GM12878 (cell line): ENCODE data around the gene RNF166. TPM values are rescaled to one million over a fixed set of nuclear protein-coding genes. Genes with fewer than 3 reads are reported as not detected.

Experiments used
- ATAC-seq: fragments of 200-7000 bp; cut with Tn5 transposase; 3 replicates; pipeline ENCODE4 v1.9.1; 2020; ENCODE audit warnings: mild to moderate bottlenecking, moderate library complexity
- BruUV-seq: library from RNA; stranded (reverse); fragments of 400-500 nt; replicated peaks from 2 replicates; lab custom pipeline; 2021; lab: Mats Ljungman, UMichigan
- CTCF ChIA-PET: fragments of 300-600 bp; sonication (Branson Sonifier 250); formaldehyde crosslinking; extraction: SDS; loops from one replicate; lab custom pipeline; 2021; ENCODE audit warnings: inconsistent platforms; lab: Yijun Ruan, JAX
- POLR2A ChIA-PET: fragments of 350-600 bp; formaldehyde crosslinking; extraction: SDS; loops from one replicate; lab custom pipeline; 2021; ENCODE audit warnings: inconsistent platforms; lab: Charles Lee
- RAD21 ChIA-PET: fragments of 300-600 bp; sonication (Branson Sonifier 250); formaldehyde crosslinking; loops from one replicate; lab custom pipeline; 2023; ENCODE audit warnings: antibody characterized with exemption; ENCODE audit not compliant: unreplicated experiment; lab: Charles Lee
- SMC1A ChIA-PET: fragments of 300-600 bp; sonication (Branson Sonifier 250); formaldehyde crosslinking; loops from one replicate; lab custom pipeline; 2023; ENCODE audit not compliant: unreplicated experiment, uncharacterized antibody; lab: Charles Lee
- DNase-seq: peaks from one replicate; pipeline ENCODE4 v3.0.0-alpha.2; 2011; ENCODE audit warnings: low read depth, low spot score
- FAIRE-seq: peaks from 3 replicates; lab custom pipeline; 2011; peaks lifted over from hg19 to GRCh38; lab: Jason Lieb, UNC
- H2AFZ ChIP-seq: 2 replicates; pipeline ENCODE4 v1.6.0; 2011; ENCODE audit warnings: low read depth, low read length, control low read depth; ENCODE audit not compliant: control insufficient read depth
- H3K27ac ChIP-seq: 2 replicates; pipeline ENCODE4 v1.5.1; 2011; ENCODE audit warnings: control low read depth; ENCODE audit not compliant: control insufficient read depth, insufficient read depth
- H3K27me3 ChIP-seq, 2 experiments: replicated peaks in 1 of 2; 2 replicates each; pipeline versions ENCODE4 v1.6.0 to v1.6.1; 2011; ENCODE audit warnings: low read length in 1 of 2; ENCODE audit not compliant: control insufficient read depth in 2 of 2, insufficient read depth in 2 of 2
- H3K36me3 ChIP-seq, 2 experiments: 2 replicates each; pipeline ENCODE4 v1.5.1; 2011; ENCODE audit warnings: low read length in 1 of 2; ENCODE audit not compliant: control insufficient read depth in 2 of 2, insufficient read depth in 2 of 2
- H3K4me1 ChIP-seq: 2 replicates; pipeline ENCODE4 v1.6.1; 2011; ENCODE audit warnings: mild to moderate bottlenecking, low read length, moderate library complexity, mixed read lengths; ENCODE audit not compliant: control insufficient read depth, insufficient read depth
- H3K4me2 ChIP-seq: 2 replicates; pipeline ENCODE4 v1.6.0; 2011; ENCODE audit warnings: control low read depth; ENCODE audit not compliant: control insufficient read depth, insufficient read depth
- H3K4me3 ChIP-seq: fragments of 200-600 bp; sonication (generic); 2 replicates; pipeline ENCODE4 v1.5.1; 2016
- H3K79me2 ChIP-seq: 2 replicates; pipeline ENCODE4 v1.6.0; 2011; ENCODE audit warnings: low read length; ENCODE audit not compliant: control insufficient read depth, insufficient read depth
- H3K9ac ChIP-seq: 2 replicates; pipeline ENCODE4 v1.8.0; 2011; ENCODE audit warnings: low read length, control low read depth, mixed read lengths; ENCODE audit not compliant: control insufficient read depth, insufficient read depth
- H3K9me3 ChIP-seq: replicated peaks from 3 replicates; pipeline ENCODE4 v1.5.1; 2011; ENCODE audit warnings: mild to moderate bottlenecking, low read length; ENCODE audit not compliant: control insufficient read depth, insufficient read depth
- H4K20me1 ChIP-seq: 2 replicates; pipeline ENCODE4 v1.6.0; 2011; ENCODE audit not compliant: control insufficient read depth, insufficient read depth
- BCL3 ChIP-seq: IDR thresholded peaks from 2 replicates; pipeline ENCODE4 v1.6.1; 2011; ENCODE audit warnings: borderline replicate concordance, low read depth, mild to moderate bottlenecking, moderate library complexity, low read length; ENCODE audit not compliant: insufficient read depth, poor library complexity, severe bottlenecking
- CTCF ChIP-seq, 3 experiments: IDR thresholded peaks in 2 of 3; conservative IDR thresholded peaks in 1 of 3; 2 replicates each; pipeline ENCODE4 v1.5.1; 2011; ENCODE audit warnings: low read depth in 3 of 3, low read length in 3 of 3, mild to moderate bottlenecking in 3 of 3, control low read depth in 2 of 3, moderate library complexity in 2 of 3, inconsistent platforms in 1 of 3, mixed read lengths in 1 of 3; ENCODE audit not compliant: control insufficient read depth in 2 of 3, insufficient read depth in 1 of 3; ENCODE audit errors: extremely low read depth in 1 of 3
- FOS ChIP-seq: IDR thresholded peaks from 3 replicates; pipeline ENCODE4 v1.6.1; 2011; ENCODE audit warnings: borderline replicate concordance; ENCODE audit not compliant: insufficient read length; ENCODE audit errors: extremely low read depth
- NR2C1 ChIP-seq: fragments of 450-650 bp; IDR thresholded peaks from 2 replicates; pipeline ENCODE4 v1.6.1; 2017; ENCODE audit warnings: antibody characterized with exemption, mild to moderate bottlenecking, moderate library complexity
- NRF1 ChIP-seq: conservative IDR thresholded peaks from 2 replicates; pipeline ENCODE4 v1.6.1; 2011; ENCODE audit warnings: mild to moderate bottlenecking, low read depth, low read length, improper control_type of control experiment
- POU2F2 ChIP-seq: IDR thresholded peaks from 3 replicates; pipeline ENCODE4 v1.6.1; 2011; ENCODE audit warnings: low read depth, mild to moderate bottlenecking, low read length, borderline replicate concordance
- RFX5 ChIP-seq: IDR thresholded peaks from 2 replicates; pipeline ENCODE4 v1.6.1; 2011; ENCODE audit warnings: low read depth, low read length, improper control_type of control experiment
- SMAD1 ChIP-seq: fragments of 450-650 bp; IDR thresholded peaks from 2 replicates; pipeline ENCODE4 v1.6.1; 2018; ENCODE audit warnings: mild to moderate bottlenecking, low read depth; ENCODE audit not compliant: partially characterized antibody
- SP1 ChIP-seq: IDR thresholded peaks from one replicate; pipeline ENCODE4 v1.6.1; 2011; ENCODE audit warnings: low read depth, low read length
- TCF7 ChIP-seq: IDR thresholded peaks from 2 replicates; pipeline ENCODE4 v1.6.1; 2014; ENCODE audit warnings: antibody characterized with exemption, borderline replicate concordance
- WGBS: methylation state at CpG from one replicate; pipeline ENCODE4 v1.1.6; 2016; ENCODE audit warnings: low lambda C conversion rate; ENCODE audit not compliant: insufficient replicate concordance, insufficient coverage; ENCODE audit errors: missing lambda C conversion rate; 5-methylcytosine and 5-hydroxymethylcytosine counted together
- in situ Hi-C: fragments of 300-500 bp; cut with MboI; formaldehyde crosslinking; loops from 9 replicates; pipeline ENCODE4 v1.14.3; 2018; ENCODE audit warnings: mixed read lengths
- intact Hi-C: fragments of 100-400 bp; cut with micrococcal nuclease; formaldehyde crosslinking; loops from one replicate; pipeline ENCODE4 v1.14.2; 2022; ENCODE audit not compliant: unreplicated experiment
- polyA plus RNA-seq, 11 experiments: library from polyadenylated mRNA; depleted of rRNA in 4 of 11; unstranded in 6 of 11; stranded (reverse) in 5 of 11; fragments of >200 nt; fragmentation: Nextera tagmentation in 4 of 11; fragmentation: Illumina TruSeq in 1 of 11; extraction: Ambion mirVana in 4 of 11; extraction: Trizol in 1 of 11; gene quantifications; 1 replicate in 1 of 11; 2 replicates in 10 of 11; pipeline versions ENCODE4 v1.2.1 to v1.2.3, GENCODE V29; 2011 to 2016; ENCODE audit warnings: inconsistent platforms in 2 of 11, missing spikeins in 2 of 11, low read depth in 1 of 11
- total RNA-seq, 4 experiments: library from RNA; depleted of rRNA in 3 of 4; stranded (reverse); fragments of >200 nt in 3 of 4; fragmentation: Illumina TruSeq in 1 of 4; extraction: Trizol in 1 of 4; gene quantifications; 2 replicates each; pipeline versions ENCODE4 v1.2.1 to v1.2.3, GENCODE V29; 2013 to 2021
- TF ChIP-seq, protein P1 (sequence below): fragments of 450-650 bp; formaldehyde crosslinking; IDR thresholded peaks from 2 replicates; pipeline ENCODE4 v1.5.0; 2022; ENCODE audit warnings: mild to moderate bottlenecking, missing genetic modification characterization

RNF166 gene
- total and polyA plus RNA-seq, 10 of the 15 experiments (the other 5 are each of a cell fraction or from before 2014, with no cell fraction given) = 0.48 to 32.8 (median 12.1) TPM

DNA sequence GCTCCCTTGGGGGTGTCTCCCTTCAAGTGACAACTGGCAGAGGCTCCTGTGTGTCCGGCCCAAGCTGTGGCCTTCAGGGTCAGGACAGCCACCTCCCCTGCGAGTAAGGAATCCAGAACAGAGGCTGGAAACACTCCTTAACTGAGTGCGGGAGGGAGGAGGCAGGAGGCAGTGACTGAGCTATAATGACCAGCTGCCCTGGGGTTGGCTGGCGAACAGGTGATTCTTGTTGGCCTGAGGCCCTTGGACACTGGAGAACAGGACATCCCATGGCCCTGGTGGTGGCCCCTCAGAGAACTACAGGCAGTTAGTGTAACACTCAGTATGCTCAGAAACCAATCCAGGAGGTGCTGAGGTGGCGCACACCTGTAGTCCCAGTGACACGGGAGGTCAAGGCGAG, 10.5 kb downstream of the RNF166 start:
- WGBS = 90% methylated on average over 7 of the region's 7 CpGs
- ChIA-PET SMC1A (no interaction called here), RAD21 (no interaction called here), CTCF (interaction anchor here (0.6 to 0.8 kb wide), 2 partner anchors 11 to 79 kb away, joined by 3 read pairs; no protein-coding TSS in a partner anchor), POLR2A (interaction anchor here (0.7 kb wide), 1 partner anchor 31 kb away, joined by 4 read pairs; no protein-coding TSS in a partner anchor)
- no peak overlapping the region for H3K4me2 ChIP-seq
- no peaks in the 10 kb centered on the region for H3K27me3 ChIP-seq
- peaks cover under 1% of the 10 kb centered on the region; the same call in 1 of the 2 replicates for H3K79me2 ChIP-seq
- DNase-seq = no peak
- peaks cover 0 to 7% of the 10 kb centered on the region in 2 experiments; a peak in 2 of 4 replicates for H3K36me3 ChIP-seq
- FAIRE-seq = no peak
- H3K4me1 ChIP-seq = peaks cover 23% of the 10 kb centered on the region
- no peaks in the 10 kb centered on the region for H4K20me1 ChIP-seq
- BruUV-seq = no TSS peak
- no peaks in the 10 kb centered on the region for H3K9me3 ChIP-seq
- no peak overlapping the region for H3K4me3 ChIP-seq
- H3K9ac ChIP-seq = no peak overlapping the region
- in situ Hi-C loops = no loop called here
- H3K27ac ChIP-seq = no peak overlapping the region
- no peak for TF ChIP-seq RFX5
- TF ChIP-seq, protein P1, sequence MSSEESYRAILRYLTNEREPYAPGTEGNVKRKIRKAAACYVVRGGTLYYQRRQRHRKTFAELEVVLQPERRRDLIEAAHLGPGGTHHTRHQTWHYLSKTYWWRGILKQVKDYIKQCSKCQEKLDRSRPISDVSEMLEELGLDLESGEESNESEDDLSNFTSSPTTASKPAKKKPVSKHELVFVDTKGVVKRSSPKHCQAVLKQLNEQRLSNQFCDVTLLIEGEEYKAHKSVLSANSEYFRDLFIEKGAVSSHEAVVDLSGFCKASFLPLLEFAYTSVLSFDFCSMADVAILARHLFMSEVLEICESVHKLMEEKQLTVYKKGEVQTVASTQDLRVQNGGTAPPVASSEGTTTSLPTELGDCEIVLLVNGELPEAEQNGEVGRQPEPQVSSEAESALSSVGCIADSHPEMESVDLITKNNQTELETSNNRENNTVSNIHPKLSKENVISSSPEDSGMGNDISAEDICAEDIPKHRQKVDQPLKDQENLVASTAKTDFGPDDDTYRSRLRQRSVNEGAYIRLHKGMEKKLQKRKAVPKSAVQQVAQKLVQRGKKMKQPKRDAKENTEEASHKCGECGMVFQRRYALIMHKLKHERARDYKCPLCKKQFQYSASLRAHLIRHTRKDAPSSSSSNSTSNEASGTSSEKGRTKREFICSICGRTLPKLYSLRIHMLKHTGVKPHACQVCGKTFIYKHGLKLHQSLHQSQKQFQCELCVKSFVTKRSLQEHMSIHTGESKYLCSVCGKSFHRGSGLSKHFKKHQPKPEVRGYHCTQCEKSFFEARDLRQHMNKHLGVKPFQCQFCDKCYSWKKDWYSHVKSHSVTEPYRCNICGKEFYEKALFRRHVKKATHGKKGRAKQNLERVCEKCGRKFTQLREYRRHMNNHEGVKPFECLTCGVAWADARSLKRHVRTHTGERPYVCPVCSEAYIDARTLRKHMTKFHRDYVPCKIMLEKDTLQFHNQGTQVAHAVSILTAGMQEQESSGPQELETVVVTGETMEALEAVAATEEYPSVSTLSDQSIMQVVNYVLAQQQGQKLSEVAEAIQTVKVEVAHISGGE = no peak
- no peak for TF ChIP-seq SMAD1
- no peak for TF ChIP-seq TCF7
- no peak for TF ChIP-seq POU2F2
- TF ChIP-seq NRF1 = no peak
- no peak for TF ChIP-seq FOS
- TF ChIP-seq BCL3 = no peak
- no peak for TF ChIP-seq NR2C1
- TF ChIP-seq SP1 = no peak
- no peak for TF ChIP-seq CTCF (IDR thresholded peaks at IDR 0.05 in 2 of 3, conservative IDR thresholded peaks at IDR 0.05 in 1 of 3; ENCODE audit: control insufficient read depth in 2 of 3, extremely low read depth in 1 of 3, insufficient read depth in 1 of 3, low read depth in 3 of 3, low read length in 3 of 3)
- no peak overlapping the region for H2AFZ ChIP-seq
- intact Hi-C loops = no loop called here
- ATAC-seq = no peak
